ENCODE results near the gene PPP2R2D. TPM values are rescaled to one million over a fixed set of nuclear protein-coding genes. Genes with fewer than 3 reads are reported as not detected.

PPP2R2D gene
- total RNA-seq, 2 experiments from 2014 or later = 37.4 to 38.5 TPM

- no peak overlapping the region for H3K4me3 ChIP-seq (ENCODE audit: low read depth, low read length, poor library complexity, severe bottlenecking)
- no peak for DNase-seq (ENCODE audit: low spot score)
- intact Hi-C loops (cut with micrococcal nuclease; ENCODE audit: unreplicated experiment) = no loop called here
- H3K4me2 ChIP-seq (ENCODE audit: low read length) = no peak overlapping the region
- H3K4me1 ChIP-seq (ENCODE audit: insufficient read depth, low read length, poor library complexity, severe bottlenecking) = no peaks in the 10 kb centered on the region
- ChIA-PET CTCF (ENCODE audit: unreplicated experiment) (no interaction called here), POLR2A (no interaction called here)
- no peaks in the 10 kb centered on the region for H3K79me2 ChIP-seq (ENCODE audit: insufficient read depth, low read depth, low read length)
- H3K27ac ChIP-seq (ENCODE audit: low read depth, low read length, poor library complexity, severe bottlenecking) = no peak overlapping the region
- no peaks in the 10 kb centered on the region for H3K9me3 ChIP-seq (ENCODE audit: low read length)
- no TSS peak for BruUV-seq (replicated peaks)
- H3K9me2 ChIP-seq (ENCODE audit: insufficient read depth, low read length) = no peaks in the 10 kb centered on the region
- H4K20me1 ChIP-seq (ENCODE audit: insufficient read depth, low read length) = no peaks in the 10 kb centered on the region
- no peak for TF ChIP-seq EZH2phosphoT487 (IDR thresholded peaks at IDR 0.05; ENCODE audit: borderline replicate concordance, low read depth, low read length)
- TF ChIP-seq CTCF (conservative IDR thresholded peaks at IDR 0.05; ENCODE audit: low read length) = no peak
- no peak overlapping the region for H2AFZ ChIP-seq (ENCODE audit: low read length)
- no peaks in the 10 kb centered on the region for H3K36me3 ChIP-seq (ENCODE audit: insufficient read depth, low read length)
Measured at GRCh38 chr10:131856441-131857094, 44.2 kb upstream of the PPP2R2D start.

GRCh38 chr10:131857156-131858117 lies 43.4 kb upstream of the PPP2R2D start:
- no TSS peak for BruUV-seq (replicated peaks)
- H3K79me2 ChIP-seq (ENCODE audit: insufficient read depth, low read depth, low read length) = no peaks in the 10 kb centered on the region
- no peak overlapping the region for H3K27ac ChIP-seq (ENCODE audit: low read depth, low read length, poor library complexity, severe bottlenecking)
- DNase-seq (ENCODE audit: low spot score) = no peak
- no peaks in the 10 kb centered on the region for H3K4me1 ChIP-seq (ENCODE audit: insufficient read depth, low read length, poor library complexity, severe bottlenecking)
- no peak overlapping the region for H2AFZ ChIP-seq (ENCODE audit: low read length)
- intact Hi-C loops (cut with micrococcal nuclease; ENCODE audit: unreplicated experiment) = no loop called here
- TF ChIP-seq EZH2phosphoT487 (IDR thresholded peaks at IDR 0.05; ENCODE audit: borderline replicate concordance, low read depth, low read length) (no peak), CTCF (conservative IDR thresholded peaks at IDR 0.05; ENCODE audit: low read length) (no peak)
- no peaks in the 10 kb centered on the region for H4K20me1 ChIP-seq (ENCODE audit: insufficient read depth, low read length)
- H3K4me2 ChIP-seq (ENCODE audit: low read length) = no peak overlapping the region
- ChIA-PET CTCF (ENCODE audit: unreplicated experiment) (no interaction called here), POLR2A (no interaction called here)
- H3K4me3 ChIP-seq (ENCODE audit: low read depth, low read length, poor library complexity, severe bottlenecking) = no peak overlapping the region
- H3K36me3 ChIP-seq (ENCODE audit: insufficient read depth, low read length) = no peaks in the 10 kb centered on the region
- no peaks in the 10 kb centered on the region for H3K9me2 ChIP-seq (ENCODE audit: insufficient read depth, low read length)
- no peaks in the 10 kb centered on the region for H3K9me3 ChIP-seq (ENCODE audit: low read length)

- DNase-seq (ENCODE audit: low spot score) = no peak
- Histone ChIP-seq H4K20me1 (ENCODE audit: insufficient read depth, low read length) (no peaks in the 10 kb centered on the region), H3K79me2 (ENCODE audit: insufficient read depth, low read depth, low read length) (no peaks in the 10 kb centered on the region), H3K4me3 (ENCODE audit: low read depth, low read length, poor library complexity, severe bottlenecking) (no peak overlapping the region), H3K9me3 (ENCODE audit: low read length) (no peaks in the 10 kb centered on the region), H3K4me1 (ENCODE audit: insufficient read depth, low read length, poor library complexity, severe bottlenecking) (no peaks in the 10 kb centered on the region), H3K4me2 (ENCODE audit: low read length) (no peak overlapping the region), H3K36me3 (ENCODE audit: insufficient read depth, low read length) (no peaks in the 10 kb centered on the region), H2AFZ (ENCODE audit: low read length) (no peak overlapping the region), H3K27ac (ENCODE audit: low read depth, low read length, poor library complexity, severe bottlenecking) (no peak overlapping the region), H3K9me2 (ENCODE audit: insufficient read depth, low read length) (no peaks in the 10 kb centered on the region)
- CTCF ChIA-PET (ENCODE audit: unreplicated experiment) = no interaction called here
- BruUV-seq (replicated peaks) = no TSS peak
- TF ChIP-seq EZH2phosphoT487 (IDR thresholded peaks at IDR 0.05; ENCODE audit: borderline replicate concordance, low read depth, low read length) = no peak
- TF ChIP-seq CTCF (conservative IDR thresholded peaks at IDR 0.05; ENCODE audit: low read length) = no peak
- POLR2A ChIA-PET = no interaction called here
- intact Hi-C loops (cut with micrococcal nuclease; ENCODE audit: unreplicated experiment) = no loop called here
Measured at GRCh38 chr10:131858118-131858515, 42.7 kb upstream of the PPP2R2D start.

Measured in OCI-LY7 (cell line).